B cell (primary cell): ENCODE results near the gene ITPK1.

Experiments used
- CTCF ChIP-seq: fragments of 200-600 bp; IDR thresholded peaks from one replicate; pipeline ENCODE4 v1.8.0; 2022; ENCODE audit warnings: antibody characterized with exemption, mild to moderate bottlenecking
- EZH2 ChIP-seq: IDR thresholded peaks from 2 replicates; pipeline ENCODE4 v1.6.1; 2012; ENCODE audit warnings: borderline replicate concordance, low read depth, mild to moderate bottlenecking, moderate library complexity, low read length; ENCODE audit not compliant: insufficient read depth, poor library complexity, severe bottlenecking

DNA sequence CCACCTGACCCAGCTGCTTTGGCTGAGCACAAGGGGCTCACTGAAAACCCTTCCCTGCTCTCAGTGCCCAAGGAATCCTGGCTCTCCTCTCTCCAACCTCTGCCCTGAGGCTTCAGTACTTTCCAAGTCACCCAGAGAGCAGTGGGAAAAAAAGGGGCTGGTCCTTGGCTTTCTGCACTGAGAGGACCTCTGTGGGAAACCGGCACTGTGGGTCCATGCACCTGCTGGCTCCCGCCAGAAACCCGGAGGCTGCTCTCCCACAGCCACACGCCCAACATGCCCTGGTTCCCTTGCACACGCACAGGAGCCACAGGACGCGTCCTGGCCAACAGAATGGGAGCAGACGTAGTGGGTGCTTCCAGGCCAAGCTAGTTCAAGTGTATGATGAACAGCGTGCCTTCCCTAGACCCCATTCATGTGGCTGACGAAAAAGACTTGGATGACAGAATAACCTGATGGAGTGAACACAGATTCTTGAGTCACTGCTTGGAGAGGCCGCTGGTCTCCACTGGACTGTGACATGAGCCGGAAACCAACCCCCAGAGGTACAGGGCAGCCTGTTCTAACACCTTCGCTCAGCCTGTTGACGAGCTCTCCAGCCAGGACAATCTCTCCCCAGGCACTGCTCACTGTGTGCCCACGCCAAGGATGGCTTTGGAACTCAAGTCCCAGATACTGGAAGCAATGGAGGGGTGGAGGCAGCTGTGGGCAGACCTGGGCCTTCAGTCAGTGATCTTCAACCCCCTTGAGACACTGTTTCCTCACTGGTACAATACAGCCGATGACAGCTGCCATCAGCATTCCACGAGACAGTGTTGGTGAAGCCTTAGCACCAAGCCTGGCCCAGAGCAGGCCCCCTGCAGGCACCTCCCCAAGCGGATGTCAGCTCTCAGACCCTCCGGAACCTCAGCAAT, 87.7 kb downstream of the ITPK1 start:
- TF ChIP-seq EZH2 = no peak
- no peak for TF ChIP-seq CTCF
